Neural cell (in vitro differentiated cells): ENCODE data around the gene FCGR2B.
"Not testable (repeated sequence)": the region's sequence is repeated elsewhere in the genome, so short reads cannot be mapped to it uniquely, and the experiment has no call there.

Source experiments
- CTCF ChIP-seq: fragments of 450-650 bp; IDR thresholded peaks from 2 replicates; pipeline ENCODE4 v1.5.1; 2014; ENCODE audit warnings: antibody characterized with exemption, mild to moderate bottlenecking, moderate library complexity; ENCODE audit not compliant: poor library complexity, severe bottlenecking
- POLR2AphosphoS5 ChIP-seq: IDR thresholded peaks from 2 replicates; pipeline ENCODE4 v1.6.1; 2012

- not testable (repeated sequence) for TF ChIP-seq CTCF, POLR2AphosphoS5
Observed at GRCh38 chr1:161661660-161662311, 1.2 kb upstream of the FCGR2B start.
